ENCODE results near the gene CHCHD5.

Gene CHCHD5

GRCh38 chr2:112629823-112630222 lies 45.4 kb downstream of the CHCHD5 start:
- in situ Hi-C loops (cut with HindIII; ENCODE audit: low sequenced_read_pairs) = no loop called here
- no peak for TF ChIP-seq CTCF (IDR thresholded peaks at IDR 0.05; ENCODE audit: low read depth, low read length, missing control alignments)
- no peak for DNase-seq (ENCODE audit: low read depth)
- H3K4me3 ChIP-seq (ENCODE audit: low read depth, low read length) = no peak overlapping the region

DNA sequence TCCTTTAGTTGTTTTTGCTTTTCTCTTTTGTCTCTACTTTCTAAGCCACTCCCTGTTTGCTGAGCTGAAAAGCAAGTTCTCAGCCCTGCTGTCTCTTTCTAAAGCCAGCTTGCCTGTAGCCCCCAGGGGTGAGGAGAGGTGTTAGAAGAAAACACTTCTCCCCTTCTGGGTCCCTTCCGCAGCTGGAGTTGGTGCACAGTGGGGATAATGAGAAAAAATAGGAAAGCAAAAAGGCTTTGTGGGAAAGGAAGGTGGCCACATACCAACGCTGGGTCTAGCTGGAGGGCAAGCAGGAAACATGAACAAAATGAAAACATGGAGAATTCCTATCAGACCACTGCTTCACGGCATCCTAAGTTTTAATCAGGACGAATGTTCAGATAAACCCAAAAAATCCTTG lies 45.9 kb downstream of the CHCHD5 start:
- H3K4me3 ChIP-seq (ENCODE audit: low read depth, low read length) = no peak overlapping the region
- DNase-seq (ENCODE audit: low read depth) = no peak
- in situ Hi-C loops (cut with HindIII; ENCODE audit: low sequenced_read_pairs) = no loop called here
- TF ChIP-seq CTCF (IDR thresholded peaks at IDR 0.05; ENCODE audit: low read depth, low read length, missing control alignments) = no peak

DNA sequence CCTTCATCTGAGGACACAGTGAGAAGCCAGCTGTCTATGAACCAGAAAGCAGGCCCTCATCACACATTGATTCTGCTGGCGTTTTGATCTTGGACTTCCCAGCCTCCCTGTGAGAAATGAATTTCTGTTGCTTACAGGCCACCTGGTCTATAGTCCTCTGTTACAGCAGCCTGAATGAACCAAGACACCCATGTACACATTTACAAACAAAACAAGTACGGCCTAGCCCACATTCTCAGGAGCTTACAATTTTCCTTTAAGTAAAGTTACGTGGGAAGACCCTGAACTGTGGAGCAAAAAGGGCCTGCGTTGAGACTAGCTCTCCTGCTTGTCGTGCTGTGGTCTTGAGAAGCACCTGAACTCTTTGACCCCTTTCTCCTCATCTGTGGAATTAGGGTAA lies 49.3 kb downstream of the CHCHD5 start:
- no peak for TF ChIP-seq CTCF (IDR thresholded peaks at IDR 0.05; ENCODE audit: low read depth, low read length, missing control alignments)
- no peak for DNase-seq (ENCODE audit: low read depth)
- no peak overlapping the region for H3K4me3 ChIP-seq (ENCODE audit: low read depth, low read length)
- in situ Hi-C loops (cut with HindIII; ENCODE audit: low sequenced_read_pairs) = no loop called here

GRCh38 chr2:112634153-112634873 lies 49.9 kb downstream of the CHCHD5 start:
- in situ Hi-C loops (cut with HindIII; ENCODE audit: low sequenced_read_pairs) = no loop called here

DNA sequence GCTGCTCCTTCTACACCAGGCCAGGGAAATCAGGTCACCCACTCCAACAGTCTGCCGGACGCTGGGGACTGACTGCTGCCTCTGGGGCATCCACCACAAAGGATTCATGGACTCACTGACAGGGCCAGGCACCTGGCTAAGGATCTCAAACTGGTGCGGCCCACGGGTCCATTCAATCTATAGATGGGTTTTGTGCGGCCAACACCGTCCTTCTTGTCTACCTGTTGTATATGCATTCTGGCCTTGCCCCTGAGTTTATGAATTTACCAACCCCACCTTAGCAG lies 50.4 kb downstream of the CHCHD5 start:
- no peak overlapping the region for H3K4me3 ChIP-seq (ENCODE audit: low read depth, low read length)
- no peak for TF ChIP-seq CTCF (IDR thresholded peaks at IDR 0.05; ENCODE audit: low read depth, low read length, missing control alignments)
- in situ Hi-C loops (cut with HindIII; ENCODE audit: low sequenced_read_pairs) = no loop called here
- no peak for DNase-seq (ENCODE audit: low read depth)

More at GRCh38 chr2:112634153-112634873, 49.9 kb downstream of the CHCHD5 start:
- no peak for DNase-seq (ENCODE audit: low read depth)
- H3K4me3 ChIP-seq (ENCODE audit: low read depth, low read length) = no peak overlapping the region
- TF ChIP-seq CTCF (IDR thresholded peaks at IDR 0.05; ENCODE audit: low read depth, low read length, missing control alignments) = no peak

DNA sequence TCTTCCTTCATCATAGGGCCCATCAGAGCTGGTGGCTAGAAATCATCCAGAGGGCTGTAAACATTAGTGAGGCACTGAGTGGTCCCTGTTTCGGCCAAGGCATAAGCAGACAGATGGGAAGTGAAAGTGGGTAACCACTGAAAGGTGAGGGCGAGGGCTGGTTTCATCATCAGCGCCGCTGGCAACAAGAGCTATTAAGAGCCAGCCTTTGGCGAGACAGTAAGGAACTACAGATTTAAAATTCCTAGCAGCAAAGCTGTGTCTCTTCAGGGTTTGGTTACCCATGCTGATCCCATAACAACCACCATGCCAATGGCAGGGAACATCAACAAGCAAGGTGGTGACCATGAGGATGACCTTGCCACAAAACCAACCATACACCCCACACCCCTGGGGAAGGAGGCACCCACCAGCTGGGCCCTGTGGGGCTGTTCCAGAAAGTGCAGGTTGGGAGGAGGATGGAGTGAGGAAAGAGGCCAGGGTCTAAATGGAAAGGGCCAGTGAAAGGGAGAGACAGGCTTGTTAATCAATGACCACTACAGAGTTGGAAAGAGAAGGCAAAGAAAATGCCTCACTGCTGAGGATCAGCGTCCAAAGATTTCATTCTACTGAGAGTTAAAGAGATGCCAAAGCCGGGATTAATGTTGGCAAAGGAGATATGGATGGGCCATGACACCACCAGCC lies 52.3 kb downstream of the CHCHD5 start:
- H3K4me3 ChIP-seq (ENCODE audit: low read depth, low read length) = no peak overlapping the region
- DNase-seq (ENCODE audit: low read depth) = no peak
- in situ Hi-C loops (cut with HindIII; ENCODE audit: low sequenced_read_pairs) = no loop called here
- no peak for TF ChIP-seq CTCF (IDR thresholded peaks at IDR 0.05; ENCODE audit: low read depth, low read length, missing control alignments)

Data from astrocyte of the cerebellum (primary cell).